Measurements from ENCODE around the gene FAM13A.

DNA sequence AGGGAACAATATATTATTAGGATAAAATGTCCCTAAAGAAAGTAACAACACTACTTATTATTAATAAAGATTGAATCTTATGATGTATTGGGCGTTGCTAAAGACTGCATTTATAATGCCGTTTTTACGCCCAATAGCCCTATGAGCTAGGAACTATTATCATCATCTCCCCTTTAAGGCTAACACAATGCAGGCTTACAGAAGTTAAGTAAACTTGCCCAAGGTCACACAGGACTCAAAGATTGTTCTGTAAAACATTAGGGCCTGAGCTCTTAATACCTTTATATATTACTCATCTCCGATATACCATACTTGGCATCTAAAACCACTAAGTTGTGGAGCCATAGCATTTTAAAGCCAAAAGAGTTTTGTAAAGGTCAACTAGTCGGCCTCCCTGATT is 149.5 kb downstream of the FAM13A start:
- TF ChIP-seq, protein P1, sequence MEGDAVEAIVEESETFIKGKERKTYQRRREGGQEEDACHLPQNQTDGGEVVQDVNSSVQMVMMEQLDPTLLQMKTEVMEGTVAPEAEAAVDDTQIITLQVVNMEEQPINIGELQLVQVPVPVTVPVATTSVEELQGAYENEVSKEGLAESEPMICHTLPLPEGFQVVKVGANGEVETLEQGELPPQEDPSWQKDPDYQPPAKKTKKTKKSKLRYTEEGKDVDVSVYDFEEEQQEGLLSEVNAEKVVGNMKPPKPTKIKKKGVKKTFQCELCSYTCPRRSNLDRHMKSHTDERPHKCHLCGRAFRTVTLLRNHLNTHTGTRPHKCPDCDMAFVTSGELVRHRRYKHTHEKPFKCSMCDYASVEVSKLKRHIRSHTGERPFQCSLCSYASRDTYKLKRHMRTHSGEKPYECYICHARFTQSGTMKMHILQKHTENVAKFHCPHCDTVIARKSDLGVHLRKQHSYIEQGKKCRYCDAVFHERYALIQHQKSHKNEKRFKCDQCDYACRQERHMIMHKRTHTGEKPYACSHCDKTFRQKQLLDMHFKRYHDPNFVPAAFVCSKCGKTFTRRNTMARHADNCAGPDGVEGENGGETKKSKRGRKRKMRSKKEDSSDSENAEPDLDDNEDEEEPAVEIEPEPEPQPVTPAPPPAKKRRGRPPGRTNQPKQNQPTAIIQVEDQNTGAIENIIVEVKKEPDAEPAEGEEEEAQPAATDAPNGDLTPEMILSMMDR (IDR thresholded peaks at IDR 0.05), result no peak
- no peak for TF ChIP-seq POLR2A (IDR thresholded peaks at IDR 0.05)

Data from prostate gland (tissue), 2 donors.